WTC11 (cell line): ENCODE data around the gene VAV2.

Experiments used
- CBFB ChIP-seq: sonication (generic); formaldehyde crosslinking; IDR thresholded peaks from 2 replicates; pipeline ENCODE4 v1.8.1; 2022; ENCODE audit warnings: mild to moderate bottlenecking, low read depth, missing genetic modification reagents
- ESRRA ChIP-seq: sonication (generic); formaldehyde crosslinking; IDR thresholded peaks from 2 replicates; pipeline ENCODE4 v1.8.1; 2022; ENCODE audit warnings: mild to moderate bottlenecking, missing genetic modification reagents, borderline replicate concordance
- JUN ChIP-seq: sonication (generic); formaldehyde crosslinking; IDR thresholded peaks from 2 replicates; pipeline ENCODE4 v1.8.0; 2023; ENCODE audit warnings: mild to moderate bottlenecking, missing genetic modification reagents
- KAT7 ChIP-seq: sonication (generic); formaldehyde crosslinking; IDR thresholded peaks from 2 replicates; pipeline ENCODE4 v1.8.1; 2023; ENCODE audit warnings: missing genetic modification reagents, mild to moderate bottlenecking, borderline replicate concordance
- NFYB ChIP-seq: sonication (generic); formaldehyde crosslinking; conservative IDR thresholded peaks from 2 replicates; pipeline ENCODE4 v1.8.0; 2022; ENCODE audit warnings: low read depth, missing genetic modification reagents
- NR1H2 ChIP-seq: sonication (generic); formaldehyde crosslinking; IDR thresholded peaks from 2 replicates; pipeline ENCODE4 v1.9.0; 2021; ENCODE audit warnings: mild to moderate bottlenecking, moderate library complexity, missing genetic modification reagents
- TEAD1 ChIP-seq: sonication (generic); formaldehyde crosslinking; IDR thresholded peaks from 2 replicates; pipeline ENCODE4 v1.8.0; 2022; ENCODE audit warnings: mild to moderate bottlenecking, missing genetic modification reagents
- USF2 ChIP-seq: sonication (generic); formaldehyde crosslinking; IDR thresholded peaks from 2 replicates; pipeline ENCODE4 v1.8.1; 2023; ENCODE audit warnings: mild to moderate bottlenecking, missing genetic modification reagents, moderate library complexity
- ZNF263 ChIP-seq: sonication (generic); formaldehyde crosslinking; IDR thresholded peaks from 2 replicates; pipeline ENCODE4 v1.8.1; 2022; ENCODE audit warnings: low read depth, mild to moderate bottlenecking, moderate library complexity, missing genetic modification reagents
- ZNF416 ChIP-seq: fragments of 250-450 bp; sonication (Bioruptor Pico); IDR thresholded peaks from 2 replicates; pipeline ENCODE4 v1.9.0; 2021; ENCODE audit warnings: mild to moderate bottlenecking, inconsistent platforms
- TF ChIP-seq, protein P1 (sequence below): sonication (generic); formaldehyde crosslinking; IDR thresholded peaks from 2 replicates; pipeline ENCODE4 v1.8.1; 2022; ENCODE audit warnings: low read depth, mild to moderate bottlenecking, moderate library complexity, missing genetic modification reagents, borderline replicate concordance
- TF ChIP-seq, protein P2 (sequence below): sonication (generic); formaldehyde crosslinking; IDR thresholded peaks from 2 replicates; pipeline ENCODE4 v1.8.0; 2022; ENCODE audit warnings: mild to moderate bottlenecking, missing genetic modification reagents
- TF ChIP-seq, protein P3 (sequence below): sonication (generic); formaldehyde crosslinking; IDR thresholded peaks from 2 replicates; pipeline ENCODE4 v1.8.1; 2023; ENCODE audit warnings: mild to moderate bottlenecking, missing genetic modification reagents
- TF ChIP-seq, protein P4 (sequence below): fragments of 200-600 bp; IDR thresholded peaks from 2 replicates; pipeline ENCODE4 v1.8.0; 2022; ENCODE audit warnings: antibody characterized with exemption

- TF ChIP-seq KAT7 (CRISPR knock-in tag) = no peak
- TF ChIP-seq, protein P1, sequence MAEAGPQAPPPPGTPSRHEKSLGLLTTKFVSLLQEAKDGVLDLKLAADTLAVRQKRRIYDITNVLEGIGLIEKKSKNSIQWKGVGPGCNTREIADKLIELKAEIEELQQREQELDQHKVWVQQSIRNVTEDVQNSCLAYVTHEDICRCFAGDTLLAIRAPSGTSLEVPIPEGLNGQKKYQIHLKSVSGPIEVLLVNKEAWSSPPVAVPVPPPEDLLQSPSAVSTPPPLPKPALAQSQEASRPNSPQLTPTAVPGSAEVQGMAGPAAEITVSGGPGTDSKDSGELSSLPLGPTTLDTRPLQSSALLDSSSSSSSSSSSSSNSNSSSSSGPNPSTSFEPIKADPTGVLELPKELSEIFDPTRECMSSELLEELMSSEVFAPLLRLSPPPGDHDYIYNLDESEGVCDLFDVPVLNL = no peak
- TF ChIP-seq, protein P2, sequence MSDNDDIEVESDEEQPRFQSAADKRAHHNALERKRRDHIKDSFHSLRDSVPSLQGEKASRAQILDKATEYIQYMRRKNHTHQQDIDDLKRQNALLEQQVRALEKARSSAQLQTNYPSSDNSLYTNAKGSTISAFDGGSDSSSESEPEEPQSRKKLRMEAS (CRISPR knock-in tag) = no peak
- no peak for TF ChIP-seq ZNF263 (CRISPR knock-in tag)
- no peak for TF ChIP-seq USF2
- TF ChIP-seq, protein P3, sequence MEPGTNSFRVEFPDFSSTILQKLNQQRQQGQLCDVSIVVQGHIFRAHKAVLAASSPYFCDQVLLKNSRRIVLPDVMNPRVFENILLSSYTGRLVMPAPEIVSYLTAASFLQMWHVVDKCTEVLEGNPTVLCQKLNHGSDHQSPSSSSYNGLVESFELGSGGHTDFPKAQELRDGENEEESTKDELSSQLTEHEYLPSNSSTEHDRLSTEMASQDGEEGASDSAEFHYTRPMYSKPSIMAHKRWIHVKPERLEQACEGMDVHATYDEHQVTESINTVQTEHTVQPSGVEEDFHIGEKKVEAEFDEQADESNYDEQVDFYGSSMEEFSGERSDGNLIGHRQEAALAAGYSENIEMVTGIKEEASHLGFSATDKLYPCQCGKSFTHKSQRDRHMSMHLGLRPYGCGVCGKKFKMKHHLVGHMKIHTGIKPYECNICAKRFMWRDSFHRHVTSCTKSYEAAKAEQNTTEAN (CRISPR knock-in tag) = no peak
- no peak for TF ChIP-seq JUN (CRISPR knock-in tag)
- TF ChIP-seq NFYB (CRISPR knock-in tag) = no peak
- TF ChIP-seq, protein P4, sequence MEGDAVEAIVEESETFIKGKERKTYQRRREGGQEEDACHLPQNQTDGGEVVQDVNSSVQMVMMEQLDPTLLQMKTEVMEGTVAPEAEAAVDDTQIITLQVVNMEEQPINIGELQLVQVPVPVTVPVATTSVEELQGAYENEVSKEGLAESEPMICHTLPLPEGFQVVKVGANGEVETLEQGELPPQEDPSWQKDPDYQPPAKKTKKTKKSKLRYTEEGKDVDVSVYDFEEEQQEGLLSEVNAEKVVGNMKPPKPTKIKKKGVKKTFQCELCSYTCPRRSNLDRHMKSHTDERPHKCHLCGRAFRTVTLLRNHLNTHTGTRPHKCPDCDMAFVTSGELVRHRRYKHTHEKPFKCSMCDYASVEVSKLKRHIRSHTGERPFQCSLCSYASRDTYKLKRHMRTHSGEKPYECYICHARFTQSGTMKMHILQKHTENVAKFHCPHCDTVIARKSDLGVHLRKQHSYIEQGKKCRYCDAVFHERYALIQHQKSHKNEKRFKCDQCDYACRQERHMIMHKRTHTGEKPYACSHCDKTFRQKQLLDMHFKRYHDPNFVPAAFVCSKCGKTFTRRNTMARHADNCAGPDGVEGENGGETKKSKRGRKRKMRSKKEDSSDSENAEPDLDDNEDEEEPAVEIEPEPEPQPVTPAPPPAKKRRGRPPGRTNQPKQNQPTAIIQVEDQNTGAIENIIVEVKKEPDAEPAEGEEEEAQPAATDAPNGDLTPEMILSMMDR = no peak
- TF ChIP-seq NR1H2 (CRISPR knock-in tag) = no peak
- TF ChIP-seq ESRRA (CRISPR knock-in tag) = no peak
- TF ChIP-seq TEAD1 (CRISPR knock-in tag) = no peak
- no peak for TF ChIP-seq CBFB
- no peak for TF ChIP-seq ZNF416 (CRISPR knock-in tag)
These were observed 111.1 kb downstream of the VAV2 start for GRCh38 chr9:133880851-133881661.
